Neural cell (in vitro differentiated cells): ENCODE results near the gene DLST. TPM values are rescaled to one million over a fixed set of nuclear protein-coding genes. Genes with fewer than 3 reads are reported as not detected.

Experiments used
- H2AFZ ChIP-seq: fragments of 200-600, 300-800 bp; sonication (generic), shearing (Covaris generic); 2 replicates; pipeline ENCODE4 v1.6.0; 2014; ENCODE audit warnings: low read depth, mild to moderate bottlenecking, antibody characterized with exemption, low read length, moderate library complexity
- H3F3A ChIP-seq: fragments of 200-600 bp; shearing (Covaris generic); 2 replicates; pipeline ENCODE4 v1.6.1; 2016; ENCODE audit warnings: mild to moderate bottlenecking, moderate library complexity, mixed read lengths, antibody characterized with exemption, low read length; ENCODE audit not compliant: insufficient read depth, poor library complexity, severe bottlenecking
- H3K27ac ChIP-seq: fragments of 200-600, 300-800 bp; sonication (generic), shearing (Covaris generic); 2 replicates; pipeline ENCODE4 v1.5.1; 2014; ENCODE audit warnings: mild to moderate bottlenecking, low read length, moderate library complexity
- H3K27me3 ChIP-seq: fragments of 300-800, 200-600 bp; sonication (generic), shearing (Covaris generic); 2 replicates; pipeline ENCODE4 v1.6.0; 2014; ENCODE audit warnings: mild to moderate bottlenecking, low read depth, low read length, moderate library complexity; ENCODE audit not compliant: insufficient read depth
- H3K36me3 ChIP-seq: fragments of 300-800, 200-600 bp; sonication (generic), shearing (Covaris generic); 2 replicates; pipeline ENCODE4 v1.5.1; 2014; ENCODE audit warnings: mild to moderate bottlenecking, antibody characterized with exemption, low read length, moderate library complexity; ENCODE audit not compliant: insufficient read depth
- H3K4me2 ChIP-seq: fragments of 300-800, 200-600 bp; sonication (generic), shearing (Covaris generic); 2 replicates; pipeline ENCODE4 v1.6.0; 2014; ENCODE audit warnings: mild to moderate bottlenecking, low read length
- H3K4me3 ChIP-seq: fragments of 300-800, 200-600 bp; sonication (generic), shearing (Covaris generic); 2 replicates; pipeline ENCODE4 v1.5.1; 2014; ENCODE audit warnings: mild to moderate bottlenecking, low read length, moderate library complexity
- H3K79me2 ChIP-seq: fragments of 200-600 bp; shearing (Covaris generic); replicated peaks from 2 replicates; pipeline ENCODE4 v1.6.0; 2014; ENCODE audit warnings: mild to moderate bottlenecking, low read length, moderate library complexity; ENCODE audit not compliant: insufficient read depth
- H3K9ac ChIP-seq: fragments of 300-800, 200-600 bp; sonication (generic), shearing (Covaris generic); 2 replicates; pipeline ENCODE4 v1.6.1; 2016; ENCODE audit warnings: mild to moderate bottlenecking, low read length, mixed read lengths
- H3K9me2 ChIP-seq: fragments of 200-600 bp; shearing (Covaris generic); 2 replicates; pipeline ENCODE4 v1.6.1; 2016; ENCODE audit warnings: mild to moderate bottlenecking, low read length, mixed read lengths; ENCODE audit not compliant: insufficient read depth
- H3K9me3 ChIP-seq: fragments of 200-600, 300-800 bp; sonication (generic), shearing (Covaris generic); 2 replicates; pipeline ENCODE4 v1.6.1; 2016; ENCODE audit warnings: mild to moderate bottlenecking, mixed run types, low read length, moderate library complexity, mixed read lengths
- H4K20me1 ChIP-seq: fragments of 200-600 bp; shearing (Covaris generic); 2 replicates; pipeline ENCODE4 v1.6.1; 2016; ENCODE audit warnings: mild to moderate bottlenecking, mixed run types; ENCODE audit not compliant: insufficient read depth
- CTCF ChIP-seq: fragments of 450-650 bp; IDR thresholded peaks from 2 replicates; pipeline ENCODE4 v1.5.1; 2014; ENCODE audit warnings: antibody characterized with exemption, mild to moderate bottlenecking, moderate library complexity; ENCODE audit not compliant: poor library complexity, severe bottlenecking
- EP300 ChIP-seq: fragments of 450-650 bp; conservative IDR thresholded peaks from 2 replicates; pipeline ENCODE4 v1.6.1; 2014; ENCODE audit warnings: antibody characterized with exemption, mild to moderate bottlenecking, moderate library complexity; ENCODE audit not compliant: poor library complexity, severe bottlenecking
- EZH2 ChIP-seq: fragments of 200-600, 300-800 bp; shearing (Covaris generic), sonication (generic); IDR thresholded peaks from 2 replicates; pipeline ENCODE4 v1.6.1; 2014; ENCODE audit warnings: antibody characterized with exemption, low read length, borderline replicate concordance, mild to moderate bottlenecking; ENCODE audit not compliant: insufficient read depth, poor library complexity, severe bottlenecking
- MXI1 ChIP-seq: fragments of 450-650 bp; conservative IDR thresholded peaks from 2 replicates; pipeline ENCODE4 v1.6.1; 2014; ENCODE audit warnings: antibody characterized with exemption, mild to moderate bottlenecking; ENCODE audit not compliant: poor library complexity, severe bottlenecking
- POLR2AphosphoS5 ChIP-seq: IDR thresholded peaks from 2 replicates; pipeline ENCODE4 v1.6.1; 2012
- RAD21 ChIP-seq: fragments of 450-650 bp; conservative IDR thresholded peaks from 2 replicates; pipeline ENCODE4 v1.6.1; 2014; ENCODE audit warnings: antibody characterized with exemption, mild to moderate bottlenecking, moderate library complexity
- REST ChIP-seq: IDR thresholded peaks from 2 replicates; pipeline ENCODE4 v1.6.1; 2012; ENCODE audit warnings: borderline replicate concordance
- SMC3 ChIP-seq: fragments of 450-650 bp; conservative IDR thresholded peaks from 2 replicates; pipeline ENCODE4 v1.6.1; 2014; ENCODE audit warnings: antibody characterized with exemption, mild to moderate bottlenecking, moderate library complexity; ENCODE audit not compliant: poor library complexity
- TAF1 ChIP-seq: IDR thresholded peaks from 2 replicates; pipeline ENCODE4 v1.6.1; 2012; ENCODE audit warnings: low read depth
- polyA plus RNA-seq: library from polyadenylated mRNA; depleted of rRNA; stranded (reverse); fragments of >200 nt; gene quantifications from 2 replicates; pipeline ENCODE4 v1.2.3, GENCODE V29; 2014

Gene DLST
- polyA plus RNA-seq, 1 donor from 2014 or later: 59.7 TPM

- TF ChIP-seq RAD21 (no peak), TAF1 (no peak), EZH2 (no peak), CTCF (no peak), SMC3 (no peak), MXI1 (no peak), REST (no peak), POLR2AphosphoS5 (no peak), EP300 (no peak)
- no peak overlapping the region for H3K9ac ChIP-seq
- H4K20me1 ChIP-seq: no peaks in the 10 kb centered on the region
- H3K9me3 ChIP-seq: no peaks in the 10 kb centered on the region
- H3K4me3 ChIP-seq: no peak overlapping the region
- H3K36me3 ChIP-seq: peaks cover 16% of the 10 kb centered on the region
- no peak overlapping the region for H2AFZ ChIP-seq
- no peak overlapping the region for H3K27ac ChIP-seq
- H3K9me2 ChIP-seq: no peaks in the 10 kb centered on the region
- H3K4me2 ChIP-seq: no peak overlapping the region
- no peaks in the 10 kb centered on the region for H3K79me2 ChIP-seq
- no peaks in the 10 kb centered on the region for H3K27me3 ChIP-seq
- peaks cover 4% of the 10 kb centered on the region for H3F3A ChIP-seq
Observed at GRCh38 chr14:74834692-74835392, 46.9 kb upstream of the DLST start.

- no peak overlapping the region for H3K4me2 ChIP-seq
- H3K9me3 ChIP-seq: no peaks in the 10 kb centered on the region
Observed at GRCh38 chr14:74835645-74836250, 46.0 kb upstream of the DLST start.

More at GRCh38 chr14:74835645-74836250, 46.0 kb upstream of the DLST start:
- Histone ChIP-seq H3K27ac (no peak overlapping the region), H2AFZ (no peak overlapping the region), H3K4me3 (no peak overlapping the region), H3F3A (peaks cover 4% of the 10 kb centered on the region), H3K36me3 (peaks cover 9% of the 10 kb centered on the region), H3K9me2 (no peaks in the 10 kb centered on the region), H3K79me2 (no peaks in the 10 kb centered on the region), H3K9ac (no peak overlapping the region), H4K20me1 (no peaks in the 10 kb centered on the region), H3K27me3 (no peaks in the 10 kb centered on the region)
- TF ChIP-seq MXI1 (no peak), CTCF (no peak), EP300 (no peak), RAD21 (no peak), TAF1 (no peak), POLR2AphosphoS5 (no peak)
